Karpas-422 (cell line): Measurements from ENCODE around the gene ATG2A. TPM values are rescaled to one million over a fixed set of nuclear protein-coding genes. Genes with fewer than 3 reads are reported as not detected.

Experiments used
- DNase-seq: peaks from one replicate; pipeline ENCODE4 v3.0.0-alpha.2; 2015
- H2AFZ ChIP-seq: fragments of 200-600 bp; sonication (generic); 2 replicates; pipeline ENCODE4 v1.6.1; 2014; ENCODE audit warnings: antibody characterized with exemption, low read length, mixed read lengths
- H3K27ac ChIP-seq: fragments of 200-600 bp; sonication (generic); 2 replicates; pipeline ENCODE4 v1.5.1; 2014; ENCODE audit warnings: mild to moderate bottlenecking, low read length, moderate library complexity
- H3K27me3 ChIP-seq: fragments of 200-600 bp; sonication (generic); 2 replicates; pipeline ENCODE4 v1.6.1; 2014; ENCODE audit warnings: low read length, mixed read lengths
- H3K36me3 ChIP-seq: fragments of 200-600 bp; sonication (generic); 2 replicates; pipeline ENCODE4 v1.6.1; 2014; ENCODE audit warnings: low read length, mixed read lengths; ENCODE audit not compliant: insufficient read depth
- H3K4me1 ChIP-seq: fragments of 200-600 bp; sonication (generic); 2 replicates; pipeline ENCODE4 v1.6.1; 2014; ENCODE audit warnings: mild to moderate bottlenecking, low read length, mixed read lengths
- H3K4me2 ChIP-seq: fragments of 200-600 bp; sonication (generic); 2 replicates; pipeline ENCODE4 v1.6.1; 2014; ENCODE audit warnings: low read length, low read depth, mild to moderate bottlenecking; ENCODE audit not compliant: poor library complexity, severe bottlenecking
- H3K4me3 ChIP-seq: fragments of 200-600 bp; sonication (generic); 2 replicates; pipeline ENCODE4 v1.5.1; 2014; ENCODE audit warnings: mild to moderate bottlenecking, antibody characterized with exemption, low read length, mixed read lengths
- H3K79me2 ChIP-seq: fragments of 200-600 bp; sonication (generic); 2 replicates; pipeline ENCODE4 v1.6.1; 2014; ENCODE audit warnings: mild to moderate bottlenecking, low read length, mixed read lengths
- H3K9ac ChIP-seq: fragments of 200-600 bp; sonication (generic); 2 replicates; pipeline ENCODE4 v1.6.0; 2014; ENCODE audit warnings: low read length
- H3K9me2 ChIP-seq: fragments of 200-600 bp; sonication (generic), shearing (Covaris generic); replicated peaks from 2 replicates; pipeline ENCODE4 v1.6.0; 2014; ENCODE audit warnings: mild to moderate bottlenecking, low read length, moderate library complexity; ENCODE audit not compliant: insufficient read depth
- H3K9me3 ChIP-seq: fragments of 300-700, 200-600 bp; sonication (generic); 2 replicates; pipeline ENCODE4 v1.6.1; 2014; ENCODE audit warnings: low read length, mixed read lengths
- H4K20me1 ChIP-seq: fragments of 200-600 bp; sonication (generic); 2 replicates; pipeline ENCODE4 v1.6.1; 2014; ENCODE audit warnings: mild to moderate bottlenecking, antibody characterized with exemption, low read length, low read depth; ENCODE audit not compliant: insufficient read depth
- total RNA-seq: library from RNA; depleted of rRNA; stranded (reverse); fragments of >200 nt; shearing (Covaris generic); gene quantifications from 2 replicates; pipeline ENCODE4 v1.2.3, GENCODE V29; 2014; ENCODE audit warnings: low replicate concordance

Gene ATG2A
- total RNA-seq, 1 experiment from 2014 or later = 16.2 TPM

- Histone ChIP-seq H3K9ac (no peak overlapping the region), H3K4me1 (peaks cover 21% of the 10 kb centered on the region), H3K4me2 (no peak overlapping the region), H3K27me3 (no peaks in the 10 kb centered on the region), H3K4me3 (no peak overlapping the region), H4K20me1 (no peaks in the 10 kb centered on the region), H3K36me3 (peaks cover 4% of the 10 kb centered on the region; the same call in 1 of the 2 replicates), H2AFZ (no peak overlapping the region), H3K9me3 (no peaks in the 10 kb centered on the region), H3K27ac (no peak overlapping the region), H3K79me2 (peaks cover 21% of the 10 kb centered on the region), H3K9me2 (no peaks in the 10 kb centered on the region)
- no peak for DNase-seq
These were observed 3.8 kb downstream of the ATG2A start for GRCh38 chr11:64913171-64913727.

GRCh38 chr11:64911689-64912088, 5.3 kb downstream of the ATG2A start:
- Histone ChIP-seq H3K4me2 (no peak overlapping the region), H3K79me2 (peaks cover 19% of the 10 kb centered on the region), H2AFZ (no peak overlapping the region), H3K9me3 (no peaks in the 10 kb centered on the region), H3K4me3 (no peak overlapping the region), H3K27ac (no peak overlapping the region), H3K27me3 (no peaks in the 10 kb centered on the region), H4K20me1 (no peaks in the 10 kb centered on the region), H3K9ac (no peak overlapping the region), H3K36me3 (peaks cover 4% of the 10 kb centered on the region; the same call in 1 of the 2 replicates), H3K4me1 (peaks cover 13% of the 10 kb centered on the region), H3K9me2 (no peaks in the 10 kb centered on the region)
- no peak for DNase-seq

GRCh38 chr11:64911142-64911541, 5.9 kb downstream of the ATG2A start:
- H3K27ac ChIP-seq = no peak overlapping the region
- H3K4me2 ChIP-seq = no peak overlapping the region
- no peak overlapping the region for H2AFZ ChIP-seq
- H4K20me1 ChIP-seq = no peaks in the 10 kb centered on the region
- H3K4me3 ChIP-seq = no peak overlapping the region
- H3K79me2 ChIP-seq = peaks cover 13% of the 10 kb centered on the region
- H3K36me3 ChIP-seq = peaks cover 4% of the 10 kb centered on the region; the same call in 1 of the 2 replicates
- H3K9me2 ChIP-seq = no peaks in the 10 kb centered on the region
- H3K4me1 ChIP-seq = peaks cover 12% of the 10 kb centered on the region
- DNase-seq = no peak
- H3K27me3 ChIP-seq = no peaks in the 10 kb centered on the region
- H3K9me3 ChIP-seq = no peaks in the 10 kb centered on the region
- no peak overlapping the region for H3K9ac ChIP-seq

GRCh38 chr11:64910451-64911093, 6.4 kb downstream of the ATG2A start:
- Histone ChIP-seq H3K9ac (no peak overlapping the region), H3K27me3 (no peaks in the 10 kb centered on the region), H4K20me1 (no peaks in the 10 kb centered on the region), H3K9me2 (no peaks in the 10 kb centered on the region), H3K27ac (no peak overlapping the region), H3K9me3 (no peaks in the 10 kb centered on the region), H3K4me2 (no peak overlapping the region), H2AFZ (no peak overlapping the region), H3K79me2 (peaks cover 8% of the 10 kb centered on the region), H3K4me1 (peaks cover 6% of the 10 kb centered on the region), H3K36me3 (peaks cover 4% of the 10 kb centered on the region; the same call in 1 of the 2 replicates), H3K4me3 (no peak overlapping the region)
- no peak for DNase-seq

- no peaks in the 10 kb centered on the region for H3K9me2 ChIP-seq
- H3K27ac ChIP-seq = no peak overlapping the region
- no peaks in the 10 kb centered on the region for H3K27me3 ChIP-seq
- no peaks in the 10 kb centered on the region for H3K79me2 ChIP-seq
- H3K9me3 ChIP-seq = no peaks in the 10 kb centered on the region
- no peak overlapping the region for H2AFZ ChIP-seq
- no peaks in the 10 kb centered on the region for H3K4me1 ChIP-seq
- no peak overlapping the region for H3K4me2 ChIP-seq
- no peak for DNase-seq
- H4K20me1 ChIP-seq = no peaks in the 10 kb centered on the region
- peaks cover 4% of the 10 kb centered on the region; the same call in 1 of the 2 replicates for H3K36me3 ChIP-seq
- no peak overlapping the region for H3K9ac ChIP-seq
- H3K4me3 ChIP-seq = no peak overlapping the region
These were observed 7.2 kb downstream of the ATG2A start for GRCh38 chr11:64909653-64910343.

- H4K20me1 ChIP-seq = no peaks in the 10 kb centered on the region
- no peaks in the 10 kb centered on the region for H3K4me1 ChIP-seq
- no peaks in the 10 kb centered on the region for H3K9me3 ChIP-seq
- H2AFZ ChIP-seq = no peak overlapping the region
- H3K9ac ChIP-seq = no peak overlapping the region
- no peaks in the 10 kb centered on the region for H3K27me3 ChIP-seq
- H3K4me3 ChIP-seq = no peak overlapping the region
- peaks cover 4% of the 10 kb centered on the region; the same call in 1 of the 2 replicates for H3K36me3 ChIP-seq
- no peak overlapping the region for H3K4me2 ChIP-seq
- no peaks in the 10 kb centered on the region for H3K9me2 ChIP-seq
- no peaks in the 10 kb centered on the region for H3K79me2 ChIP-seq
- no peak overlapping the region for H3K27ac ChIP-seq
- no peak for DNase-seq
These were observed 8.2 kb downstream of the ATG2A start for GRCh38 chr11:64908766-64909165.

GRCh38 chr11:64906314-64906635, 10.7 kb downstream of the ATG2A start:
- Histone ChIP-seq H3K9me3 (no peaks in the 10 kb centered on the region), H3K27me3 (no peaks in the 10 kb centered on the region), H3K27ac (no peak overlapping the region), H3K36me3 (no peaks in the 10 kb centered on the region), H3K9me2 (no peaks in the 10 kb centered on the region), H2AFZ (no peak overlapping the region), H3K4me1 (no peaks in the 10 kb centered on the region), H3K4me2 (no peak overlapping the region), H4K20me1 (no peaks in the 10 kb centered on the region), H3K79me2 (no peaks in the 10 kb centered on the region), H3K9ac (no peak overlapping the region), H3K4me3 (no peak overlapping the region)
- no peak for DNase-seq

GRCh38 chr11:64905516-64906313, 11.3 kb downstream of the ATG2A start:
- Histone ChIP-seq H3K79me2 (no peaks in the 10 kb centered on the region), H4K20me1 (no peaks in the 10 kb centered on the region), H3K4me1 (no peaks in the 10 kb centered on the region), H3K4me3 (no peak overlapping the region), H3K9me3 (no peaks in the 10 kb centered on the region), H3K27ac (no peak overlapping the region), H3K9ac (no peak overlapping the region), H3K36me3 (no peaks in the 10 kb centered on the region), H3K4me2 (no peak overlapping the region), H2AFZ (no peak overlapping the region), H3K9me2 (no peaks in the 10 kb centered on the region), H3K27me3 (no peaks in the 10 kb centered on the region)
- DNase-seq = no peak
